Vagina (tissue), 2 donors: ENCODE data around the gene MYO18A. TPM values are rescaled to one million over a fixed set of nuclear protein-coding genes. Genes with fewer than 3 reads are reported as not detected.

ENCODE experiments used
- DNase-seq, 2 donors: peaks; one replicate each; pipeline ENCODE4 v3.0.0-alpha.2; 2017; ENCODE audit errors: extremely low spot score in 2 of 2
- H3K27ac ChIP-seq: fragments of 200-600 bp; sonication (generic); one replicate; pipeline ENCODE4 v1.5.1; 2019
- H3K27me3 ChIP-seq: fragments of 200-600 bp; sonication (generic); one replicate; pipeline ENCODE4 v1.5.1; 2019
- H3K36me3 ChIP-seq, 2 donors: fragments of 200-600 bp; sonication (generic); one replicate each; pipeline ENCODE4 v1.5.1; 2017 to 2019
- H3K4me1 ChIP-seq: fragments of 200-600 bp; sonication (generic); one replicate; pipeline ENCODE4 v1.5.1; 2019
- H3K4me3 ChIP-seq, 2 donors: fragments of 200-600 bp; sonication (generic); 1 replicate in 1 of 2; 2 replicates in 1 of 2; pipeline ENCODE4 v1.5.1; 2016 to 2019
- H3K9me3 ChIP-seq: fragments of 200-600 bp; sonication (generic); one replicate; pipeline ENCODE4 v1.5.1; 2019
- POLR2A ChIP-seq, 2 donors: fragments of 450-650 bp; IDR thresholded peaks; one replicate each; pipeline ENCODE4 v1.6.1; 2017; ENCODE audit warnings: antibody characterized with exemption in 2 of 2, mild to moderate bottlenecking in 2 of 2, moderate library complexity in 2 of 2
- POLR2AphosphoS5 ChIP-seq, 2 donors: sonication (generic); formaldehyde crosslinking; IDR thresholded peaks; one replicate each; pipeline ENCODE4 v1.9.0; 2017; ENCODE audit warnings: antibody characterized with exemption in 2 of 2, mild to moderate bottlenecking in 2 of 2, low read depth in 1 of 2; ENCODE audit not compliant: insufficient read depth in 1 of 2
- intact Hi-C: fragments of 100-400 bp; cut with DNase I; formaldehyde crosslinking; loops from one replicate; pipeline ENCODE4 v1.15.1; 2023
- total RNA-seq: library from RNA; depleted of rRNA; stranded (reverse); fragments of >200 nt; gene quantifications from one replicate; pipeline ENCODE4 v1.2.3, GENCODE V29; 2016
- TF ChIP-seq, protein P1 (sequence below), 3 experiments: fragments of 450-650 bp in 2 of 3; fragments of 200-600 bp in 1 of 3; sonication (generic) in 1 of 3; IDR thresholded peaks; one replicate each; pipeline ENCODE4 v1.5.1; 2017 to 2019; ENCODE audit warnings: antibody characterized with exemption in 3 of 3, mild to moderate bottlenecking in 2 of 3, moderate library complexity in 2 of 3

Gene MYO18A
- total RNA-seq, 1 donor from 2014 or later = 70.7 TPM

DNA sequence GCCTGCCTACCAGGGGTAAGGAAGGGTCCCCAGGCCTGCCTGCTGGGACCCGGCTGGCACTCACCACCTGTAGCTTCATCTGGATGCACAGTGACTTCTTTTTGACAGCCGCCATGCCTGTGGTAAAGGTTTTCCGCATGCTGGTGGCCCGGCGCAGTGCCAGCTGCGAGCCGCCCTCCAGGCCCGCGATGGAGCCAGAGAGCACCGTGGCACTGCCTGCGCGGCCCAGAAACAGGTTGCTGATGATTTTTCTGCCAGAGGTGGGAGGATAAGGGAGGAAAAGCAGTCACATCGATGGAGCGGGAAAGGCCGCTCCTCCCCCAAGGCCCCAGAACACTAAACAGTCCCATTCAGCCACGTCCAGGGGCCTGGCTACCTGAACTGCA is 69.8 kb downstream of the MYO18A start:
- peaks cover 6% of the 10 kb centered on the region for H3K4me1 ChIP-seq
- no peaks in the 10 kb centered on the region for H3K9me3 ChIP-seq
- intact Hi-C loops = loop anchor here (2.0 kb wide), 1 partner anchor 146 kb away; no protein-coding TSS in a partner anchor
- H3K27ac ChIP-seq = no peak overlapping the region
- no peak for TF ChIP-seq POLR2A (IDR thresholded peaks at IDR 0.05)
- TF ChIP-seq, protein P1, sequence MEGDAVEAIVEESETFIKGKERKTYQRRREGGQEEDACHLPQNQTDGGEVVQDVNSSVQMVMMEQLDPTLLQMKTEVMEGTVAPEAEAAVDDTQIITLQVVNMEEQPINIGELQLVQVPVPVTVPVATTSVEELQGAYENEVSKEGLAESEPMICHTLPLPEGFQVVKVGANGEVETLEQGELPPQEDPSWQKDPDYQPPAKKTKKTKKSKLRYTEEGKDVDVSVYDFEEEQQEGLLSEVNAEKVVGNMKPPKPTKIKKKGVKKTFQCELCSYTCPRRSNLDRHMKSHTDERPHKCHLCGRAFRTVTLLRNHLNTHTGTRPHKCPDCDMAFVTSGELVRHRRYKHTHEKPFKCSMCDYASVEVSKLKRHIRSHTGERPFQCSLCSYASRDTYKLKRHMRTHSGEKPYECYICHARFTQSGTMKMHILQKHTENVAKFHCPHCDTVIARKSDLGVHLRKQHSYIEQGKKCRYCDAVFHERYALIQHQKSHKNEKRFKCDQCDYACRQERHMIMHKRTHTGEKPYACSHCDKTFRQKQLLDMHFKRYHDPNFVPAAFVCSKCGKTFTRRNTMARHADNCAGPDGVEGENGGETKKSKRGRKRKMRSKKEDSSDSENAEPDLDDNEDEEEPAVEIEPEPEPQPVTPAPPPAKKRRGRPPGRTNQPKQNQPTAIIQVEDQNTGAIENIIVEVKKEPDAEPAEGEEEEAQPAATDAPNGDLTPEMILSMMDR (IDR thresholded peaks at IDR 0.05) = no peak
- no peak for DNase-seq
- no peaks in the 10 kb centered on the region for H3K27me3 ChIP-seq
- H3K4me3 ChIP-seq = no peak overlapping the region
- H3K36me3 ChIP-seq = peaks cover 0 to 68% of the 10 kb centered on the region in 2 donors

DNA sequence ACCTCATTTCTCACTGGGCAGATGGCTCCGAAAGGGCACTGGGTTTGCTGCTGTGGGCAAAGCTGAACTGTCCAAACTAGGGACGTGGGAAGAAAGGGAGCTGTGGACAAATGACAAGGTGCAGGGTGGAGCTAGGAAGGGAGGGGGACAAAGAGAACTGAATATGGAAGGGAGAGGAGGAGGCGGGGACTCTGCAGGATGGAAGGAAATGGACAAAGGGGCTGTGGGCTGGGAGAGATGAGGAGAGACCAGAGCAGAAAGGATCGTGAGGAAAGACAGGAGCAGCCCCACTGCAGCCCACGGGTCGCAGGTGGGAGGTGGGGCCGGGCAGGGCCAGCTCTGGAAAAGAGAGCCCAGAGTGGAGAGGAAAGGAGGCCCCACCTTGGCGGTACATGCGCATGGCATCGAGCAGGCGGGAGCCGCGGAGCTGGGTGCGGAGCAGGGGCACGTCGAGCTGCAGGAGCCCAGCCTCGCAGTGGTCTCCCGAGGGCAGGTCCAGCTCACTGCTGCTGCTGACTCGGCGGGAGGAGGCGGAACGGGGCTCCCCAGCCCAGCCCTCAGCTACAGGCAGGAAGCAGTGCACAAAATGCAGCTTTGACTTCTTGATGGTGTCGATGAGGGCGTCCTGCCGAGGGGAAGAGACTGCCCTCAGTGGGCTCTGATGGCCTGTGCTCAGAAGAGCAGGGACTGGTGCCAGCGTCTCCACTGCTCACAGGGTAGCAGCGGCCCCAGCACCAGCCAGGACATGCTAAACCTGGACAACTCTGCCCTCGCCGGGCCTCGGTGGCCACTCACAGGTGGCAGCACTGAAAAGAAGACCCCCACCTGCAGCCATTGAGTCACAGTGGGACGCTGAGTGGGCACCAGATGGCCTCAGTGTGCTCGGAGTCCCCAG is 70.5 kb downstream of the MYO18A start:
- Histone ChIP-seq H3K4me1 (peaks cover 6% of the 10 kb centered on the region), H3K27me3 (no peaks in the 10 kb centered on the region), H3K27ac (no peak overlapping the region), H3K4me3 (no peak overlapping the region), H3K9me3 (no peaks in the 10 kb centered on the region), H3K36me3 (peaks cover 0 to 71% of the 10 kb centered on the region in 2 donors)
- TF ChIP-seq, protein P1 (IDR thresholded peaks at IDR 0.05) = no peak
- no peak for TF ChIP-seq POLR2AphosphoS5 (IDR thresholded peaks at IDR 0.05; ENCODE audit: insufficient read depth in 1 of 2, low read depth in 1 of 2)
- TF ChIP-seq POLR2A (IDR thresholded peaks at IDR 0.05) = no peak
- intact Hi-C loops = loop anchor here (2.0 kb wide), 1 partner anchor 145 kb away; no protein-coding TSS in a partner anchor
- DNase-seq = no peak

DNA sequence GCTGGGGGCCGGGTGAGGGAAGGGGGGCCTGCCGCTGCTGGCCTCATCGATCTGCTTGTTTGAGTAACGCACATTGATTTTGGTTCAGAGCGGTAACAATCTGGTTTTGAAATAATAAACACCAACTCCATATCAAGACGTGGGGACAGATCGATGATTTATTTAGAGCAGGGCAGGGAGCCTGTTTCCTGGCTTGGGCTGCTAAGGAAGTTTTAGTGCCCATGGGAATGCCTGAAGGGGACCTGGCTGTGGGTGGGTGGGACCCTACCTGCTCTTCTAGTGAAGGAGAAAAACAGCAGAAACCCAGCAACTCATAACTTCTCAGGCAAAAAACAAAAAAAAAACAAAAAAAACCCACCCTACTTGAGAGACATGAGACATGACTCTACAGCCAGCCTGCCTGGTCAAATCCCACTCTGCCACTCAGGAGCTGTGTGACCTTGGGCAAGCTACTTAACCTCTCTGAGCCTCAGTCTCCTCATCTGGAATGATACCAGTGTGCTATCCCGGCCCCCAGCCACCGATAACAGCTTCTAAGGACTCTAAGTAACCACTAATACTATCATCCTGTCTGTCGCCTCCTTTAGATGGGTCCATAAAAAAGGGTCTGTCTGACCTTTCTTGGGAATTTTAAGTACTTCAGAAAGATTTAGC is 71.2 kb downstream of the MYO18A start:
- Histone ChIP-seq H3K9me3 (no peaks in the 10 kb centered on the region), H3K27ac (no peak overlapping the region), H3K4me1 (peaks cover 6% of the 10 kb centered on the region), H3K27me3 (no peaks in the 10 kb centered on the region), H3K36me3 (peaks cover 0 to 69% of the 10 kb centered on the region in 2 donors), H3K4me3 (no peak overlapping the region)
- DNase-seq = no peak
- TF ChIP-seq POLR2A (IDR thresholded peaks at IDR 0.05) = no peak
- TF ChIP-seq, protein P1 (IDR thresholded peaks at IDR 0.05) = no peak
- TF ChIP-seq POLR2AphosphoS5 (IDR thresholded peaks at IDR 0.05; ENCODE audit: insufficient read depth in 1 of 2, low read depth in 1 of 2) = no peak
- intact Hi-C loops = no loop called here

DNA sequence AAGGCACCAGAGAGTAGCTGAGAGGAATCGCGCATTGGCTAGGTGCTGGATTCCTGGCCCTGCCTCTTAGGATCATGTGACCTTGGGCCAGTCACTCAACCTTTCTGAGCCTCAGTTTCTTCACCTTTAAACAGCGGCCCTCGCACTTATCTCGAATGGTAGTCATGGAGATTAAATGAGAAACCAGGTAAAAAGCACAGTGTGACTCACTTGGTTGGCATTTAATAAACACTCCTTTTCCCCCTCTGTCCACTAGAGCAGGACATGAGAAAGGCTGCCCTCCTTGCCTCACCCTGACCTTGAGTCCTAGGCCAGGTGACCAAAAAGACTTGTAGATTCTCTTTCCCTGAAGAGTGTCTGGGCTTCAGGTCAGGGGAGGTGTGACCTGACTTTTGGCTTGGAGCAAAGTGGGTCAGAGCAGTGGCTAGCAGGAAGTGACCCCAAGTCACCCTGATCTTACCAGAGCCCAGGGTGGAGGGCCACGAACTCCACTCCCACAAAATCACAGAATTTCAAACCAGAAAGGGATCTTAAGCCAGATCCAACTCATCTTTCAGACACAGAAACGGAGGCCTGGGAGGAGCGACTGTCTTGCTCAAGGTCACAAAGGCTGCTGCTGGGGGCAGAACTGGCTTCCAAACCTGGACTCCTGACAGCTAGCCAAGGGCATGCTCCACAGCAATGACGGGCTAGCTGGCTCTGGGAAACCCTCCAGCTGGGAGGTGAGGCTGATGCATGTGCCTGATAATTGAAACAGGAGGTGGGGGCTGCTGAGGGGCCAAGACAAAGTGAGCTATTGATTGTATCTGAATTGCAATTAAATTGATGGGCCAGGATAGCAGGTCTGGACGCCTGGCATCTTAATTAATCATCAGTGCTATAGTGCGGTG is 72.0 kb downstream of the MYO18A start:
- DNase-seq = no peak
- Histone ChIP-seq H3K36me3 (peaks cover 0 to 68% of the 10 kb centered on the region in 2 donors), H3K4me3 (no peak overlapping the region), H3K27me3 (no peaks in the 10 kb centered on the region), H3K9me3 (no peaks in the 10 kb centered on the region), H3K27ac (no peak overlapping the region), H3K4me1 (peaks cover 6% of the 10 kb centered on the region)
- intact Hi-C loops = no loop called here
- TF ChIP-seq, protein P1 (IDR thresholded peaks at IDR 0.05) = no peak
- TF ChIP-seq POLR2AphosphoS5 (IDR thresholded peaks at IDR 0.05; ENCODE audit: insufficient read depth in 1 of 2, low read depth in 1 of 2) (no peak), POLR2A (IDR thresholded peaks at IDR 0.05) (no peak)
